Measurements from ENCODE around the gene TES.
"Not testable (repeated sequence)": the region's sequence is repeated elsewhere in the genome, so short reads cannot be mapped to it uniquely, and the experiment has no call there.

TES gene

DNA sequence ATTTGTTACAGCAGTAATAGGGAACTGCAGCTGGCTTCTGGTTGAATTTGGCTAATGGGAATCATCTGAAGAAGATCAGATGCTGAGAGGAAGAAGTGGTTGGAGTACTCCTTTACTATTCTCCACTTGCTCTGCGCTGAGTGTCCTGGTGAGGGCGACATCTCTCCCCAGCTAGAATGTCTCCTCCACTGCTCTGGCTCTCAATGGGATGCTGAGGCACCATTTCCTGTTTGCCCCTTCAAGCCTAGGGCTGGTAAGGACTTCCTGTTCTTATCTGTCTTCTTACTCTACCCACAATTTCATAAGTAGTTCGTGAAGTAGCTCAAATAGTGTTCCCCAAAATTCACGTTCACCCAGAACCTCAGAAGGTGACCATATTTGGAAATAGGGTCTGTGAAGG, 43.2 kb upstream of the TES start:
- Histone ChIP-seq H3K27me3 (ENCODE audit: insufficient read depth, insufficient read length) (no peaks in the 10 kb centered on the region), H3K9ac (ENCODE audit: insufficient read length, low read depth) (no peak overlapping the region), H3K36me3 (ENCODE audit: insufficient read depth, insufficient read length, low read length) (no peaks in the 10 kb centered on the region), H3K4me3 (ENCODE audit: insufficient read length, low read depth) (no peak overlapping the region), H3K4me1 (ENCODE audit: insufficient read depth, insufficient read length) (no peaks in the 10 kb centered on the region), H3K9me3 (ENCODE audit: insufficient read depth, low read length) (no peaks in the 10 kb centered on the region)
- no peak for DNase-seq (ENCODE audit: low read depth, low spot score)
- TF ChIP-seq ZNF274 (IDR thresholded peaks at IDR 0.05; ENCODE audit: low read depth, low read length) = no peak

DNA sequence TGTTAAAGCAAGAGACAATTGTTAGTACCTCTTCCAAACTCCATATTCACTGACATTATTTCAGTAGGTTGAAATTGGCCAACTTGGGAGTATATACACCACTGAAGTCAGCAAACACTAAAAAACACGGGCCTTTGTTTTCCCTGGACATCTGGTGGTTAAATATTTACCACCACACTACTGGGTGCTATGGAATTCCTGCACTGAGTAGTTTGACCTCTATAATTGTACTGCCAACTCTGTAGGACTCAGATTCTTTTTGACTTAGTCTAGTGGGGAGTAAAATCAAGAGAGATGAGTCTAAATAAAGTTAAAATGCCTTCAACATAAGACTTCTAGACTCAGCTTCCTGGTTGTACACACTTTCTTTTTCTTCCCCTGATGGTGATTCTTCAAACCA, 41.3 kb upstream of the TES start:
- no peak for TF ChIP-seq YY1 (IDR thresholded peaks at IDR 0.05; ENCODE audit: insufficient read depth, insufficient read length)
- no peak for TF ChIP-seq SUZ12 (IDR thresholded peaks at IDR 0.05; ENCODE audit: extremely low read depth, insufficient read depth, insufficient read length)
- TF ChIP-seq ZNF274 (IDR thresholded peaks at IDR 0.05; ENCODE audit: low read depth, low read length) = no peak
- Histone ChIP-seq H3K36me3 (ENCODE audit: insufficient read depth, insufficient read length, low read length) (no peaks in the 10 kb centered on the region), H3K4me1 (ENCODE audit: insufficient read depth, insufficient read length) (no peaks in the 10 kb centered on the region), H3K27me3 (ENCODE audit: insufficient read depth, insufficient read length) (no peaks in the 10 kb centered on the region), H3K4me3 (ENCODE audit: insufficient read length, low read depth) (no peak overlapping the region), H3K9ac (ENCODE audit: insufficient read length, low read depth) (no peak overlapping the region), H3K9me3 (ENCODE audit: insufficient read depth, low read length) (no peaks in the 10 kb centered on the region)
- DNase-seq (ENCODE audit: low read depth, low spot score) = no peak

DNA sequence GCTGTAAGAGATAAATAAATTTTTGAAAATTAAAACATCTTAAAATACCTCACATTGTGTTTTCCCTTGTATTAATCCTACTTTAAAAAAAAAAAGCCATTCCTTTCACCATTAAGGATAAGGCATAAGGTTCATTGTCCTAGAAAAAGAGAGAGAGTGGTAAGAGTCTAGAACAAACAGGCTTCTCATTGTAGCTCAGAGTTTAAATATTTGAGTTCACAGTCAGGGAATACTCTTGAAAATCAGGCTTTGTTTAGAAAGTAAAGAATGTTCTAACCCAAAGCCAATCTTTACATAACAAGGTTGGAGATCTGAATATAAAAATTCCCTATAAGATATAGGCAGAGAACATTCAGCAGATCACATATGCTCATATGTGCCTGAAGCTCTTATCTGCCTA, 40.2 kb upstream of the TES start:
- no peaks in the 10 kb centered on the region for H3K27me3 ChIP-seq (ENCODE audit: insufficient read depth, insufficient read length)
- no peaks in the 10 kb centered on the region for H3K4me1 ChIP-seq (ENCODE audit: insufficient read depth, insufficient read length)
- no peak overlapping the region for H3K4me3 ChIP-seq (ENCODE audit: insufficient read length, low read depth)
- TF ChIP-seq SUZ12 (IDR thresholded peaks at IDR 0.05; ENCODE audit: extremely low read depth, insufficient read depth, insufficient read length) (no peak), ZNF274 (IDR thresholded peaks at IDR 0.05; ENCODE audit: low read depth, low read length) (no peak), YY1 (IDR thresholded peaks at IDR 0.05; ENCODE audit: insufficient read depth, insufficient read length) (no peak)
- H3K36me3 ChIP-seq (ENCODE audit: insufficient read depth, insufficient read length, low read length) = no peaks in the 10 kb centered on the region
- no peak overlapping the region for H3K9ac ChIP-seq (ENCODE audit: insufficient read length, low read depth)
- DNase-seq (ENCODE audit: low read depth, low spot score) = no peak
- no peaks in the 10 kb centered on the region for H3K9me3 ChIP-seq (ENCODE audit: insufficient read depth, low read length)

DNA sequence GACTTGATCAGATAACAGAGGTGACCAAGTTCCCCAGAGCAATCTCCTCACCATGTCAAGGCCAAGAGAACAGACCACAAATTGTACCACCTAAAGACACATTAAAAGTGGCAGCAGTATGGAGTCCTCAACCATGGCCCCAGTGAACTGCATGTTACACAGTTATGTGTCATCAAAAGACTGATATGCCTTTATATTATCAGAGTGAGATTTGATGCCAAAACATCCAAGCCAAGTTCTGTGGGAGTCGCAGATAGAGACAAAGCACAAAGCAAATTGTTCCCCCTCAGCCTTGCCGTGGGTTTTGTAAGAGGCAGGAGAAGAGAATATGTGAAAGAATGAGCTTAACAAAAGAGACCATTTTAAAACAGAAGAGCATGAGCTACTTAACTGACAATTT, 39.2 kb upstream of the TES start:
- Histone ChIP-seq H3K36me3 (ENCODE audit: insufficient read depth, insufficient read length, low read length) (no peaks in the 10 kb centered on the region), H3K9me3 (ENCODE audit: insufficient read depth, low read length) (no peaks in the 10 kb centered on the region), H3K4me3 (ENCODE audit: insufficient read length, low read depth) (no peak overlapping the region), H3K4me1 (ENCODE audit: insufficient read depth, insufficient read length) (no peaks in the 10 kb centered on the region), H3K27me3 (ENCODE audit: insufficient read depth, insufficient read length) (no peaks in the 10 kb centered on the region), H3K9ac (ENCODE audit: insufficient read length, low read depth) (no peak overlapping the region)
- no peak for DNase-seq (ENCODE audit: low read depth, low spot score)
- TF ChIP-seq YY1 (IDR thresholded peaks at IDR 0.05; ENCODE audit: insufficient read depth, insufficient read length) (no peak), ZNF274 (IDR thresholded peaks at IDR 0.05; ENCODE audit: low read depth, low read length) (no peak), SUZ12 (IDR thresholded peaks at IDR 0.05; ENCODE audit: extremely low read depth, insufficient read depth, insufficient read length) (no peak)

DNA sequence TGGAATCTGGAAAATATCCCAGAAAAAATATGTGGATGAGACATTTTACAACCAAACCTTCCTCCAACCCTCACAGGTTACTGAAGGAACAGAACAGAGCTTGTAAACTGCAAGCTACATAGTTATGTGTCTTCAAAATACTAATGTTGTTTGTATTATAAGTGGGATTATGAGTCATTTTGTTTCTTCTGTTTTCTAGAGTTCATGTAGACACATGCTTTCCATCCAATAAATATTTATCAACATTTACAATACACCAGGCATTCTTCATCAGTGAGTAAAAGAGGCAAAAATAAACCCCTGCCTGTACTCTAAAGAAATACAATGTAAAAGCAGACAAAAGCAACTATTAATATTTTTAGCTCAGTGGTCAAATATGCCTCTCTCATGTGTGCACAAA, 38.0 kb upstream of the TES start:
- no peak for DNase-seq (ENCODE audit: low read depth, low spot score)
- H3K9ac ChIP-seq (ENCODE audit: insufficient read length, low read depth) = no peak overlapping the region
- no peak overlapping the region for H3K4me3 ChIP-seq (ENCODE audit: insufficient read length, low read depth)
- no peaks in the 10 kb centered on the region for H3K36me3 ChIP-seq (ENCODE audit: insufficient read depth, insufficient read length, low read length)
- H3K9me3 ChIP-seq (ENCODE audit: insufficient read depth, low read length) = no peaks in the 10 kb centered on the region
- H3K27me3 ChIP-seq (ENCODE audit: insufficient read depth, insufficient read length) = no peaks in the 10 kb centered on the region
- no peak for TF ChIP-seq ZNF274 (IDR thresholded peaks at IDR 0.05; ENCODE audit: low read depth, low read length)
- TF ChIP-seq SUZ12 (IDR thresholded peaks at IDR 0.05; ENCODE audit: extremely low read depth, insufficient read depth, insufficient read length) = no peak
- no peak for TF ChIP-seq YY1 (IDR thresholded peaks at IDR 0.05; ENCODE audit: insufficient read depth, insufficient read length)
- H3K4me1 ChIP-seq (ENCODE audit: insufficient read depth, insufficient read length) = no peaks in the 10 kb centered on the region

DNA sequence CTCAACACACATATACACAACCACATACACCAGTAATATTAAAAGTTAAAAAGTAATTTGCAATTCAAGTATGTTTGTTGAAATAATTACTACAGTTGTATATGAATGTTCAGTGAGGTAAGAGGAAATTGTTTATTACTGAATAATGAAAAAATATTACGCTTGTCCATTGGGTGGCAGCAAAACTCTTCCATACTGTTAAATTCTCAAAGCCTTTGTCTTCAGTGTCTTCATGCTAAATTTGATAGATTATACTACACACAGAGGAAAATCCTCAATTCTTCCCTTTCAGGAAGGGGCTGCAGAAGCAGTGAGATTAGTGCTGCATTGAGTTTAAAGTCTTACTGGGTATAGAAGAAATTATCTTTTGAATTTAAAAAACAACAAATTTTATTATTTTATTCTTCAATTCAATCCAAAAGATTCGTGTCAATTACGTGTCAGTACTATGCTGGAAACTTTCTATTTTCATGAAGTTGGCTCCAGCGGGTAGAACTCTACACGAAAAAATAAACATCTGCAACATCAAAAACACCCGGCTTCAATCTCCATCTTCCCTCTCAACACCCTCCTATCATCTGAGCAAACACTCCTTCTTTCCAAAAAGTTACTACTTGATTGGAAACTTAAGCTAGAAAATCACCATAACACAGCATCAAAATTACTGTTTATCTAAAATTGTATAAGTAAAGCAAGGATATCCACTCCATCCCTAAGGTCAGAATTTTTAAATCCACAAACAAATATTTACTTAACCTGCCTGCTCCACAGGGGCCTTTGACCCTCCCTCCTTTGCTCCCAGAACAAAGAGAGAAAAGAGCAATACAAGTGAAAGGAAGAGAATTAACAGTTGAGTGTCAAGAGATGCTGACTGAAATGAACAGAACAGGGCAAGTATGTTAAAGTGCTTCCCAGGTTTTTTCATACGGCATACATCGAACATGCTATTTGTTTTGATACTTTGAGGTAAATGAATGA, 37.0 kb upstream of the TES start:
- no peaks in the 10 kb centered on the region for H3K9me3 ChIP-seq (ENCODE audit: insufficient read depth, low read length)
- no peak overlapping the region for H3K4me3 ChIP-seq (ENCODE audit: insufficient read length, low read depth)
- TF ChIP-seq YY1 (IDR thresholded peaks at IDR 0.05; ENCODE audit: insufficient read depth, insufficient read length) = no peak
- no peak for TF ChIP-seq ZNF274 (IDR thresholded peaks at IDR 0.05; ENCODE audit: low read depth, low read length)
- TF ChIP-seq SUZ12 (IDR thresholded peaks at IDR 0.05; ENCODE audit: extremely low read depth, insufficient read depth, insufficient read length) = no peak
- no peaks in the 10 kb centered on the region for H3K27me3 ChIP-seq (ENCODE audit: insufficient read depth, insufficient read length)
- DNase-seq (ENCODE audit: low read depth, low spot score) = peak; percentile 11
- H3K9ac ChIP-seq (ENCODE audit: insufficient read length, low read depth) = no peak overlapping the region
- no peaks in the 10 kb centered on the region for H3K36me3 ChIP-seq (ENCODE audit: insufficient read depth, insufficient read length, low read length)
- no peaks in the 10 kb centered on the region for H3K4me1 ChIP-seq (ENCODE audit: insufficient read depth, insufficient read length)

DNA sequence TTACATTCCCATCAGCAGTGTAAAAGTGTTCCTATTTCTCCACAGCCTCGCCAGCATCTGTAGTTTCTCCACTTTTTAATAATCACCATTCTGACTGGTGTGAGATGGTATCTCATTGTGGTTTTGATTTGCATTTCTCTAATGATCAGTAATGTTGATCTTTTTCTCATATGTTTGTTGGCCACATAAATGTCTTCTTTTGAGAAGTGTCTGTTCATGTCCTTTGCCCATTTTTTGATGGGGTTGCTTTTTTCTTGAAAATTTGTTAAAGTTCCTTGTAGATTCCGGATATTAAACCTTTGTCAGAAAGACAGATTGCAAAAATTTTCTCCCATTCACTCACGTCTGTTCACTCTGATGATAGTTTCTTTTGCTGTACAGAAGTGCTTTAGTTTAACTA, 35.2 kb upstream of the TES start:
- not testable (repeated sequence) for DNase-seq (ENCODE audit: low read depth, low spot score); H3K9me3 ChIP-seq (ENCODE audit: insufficient read depth, low read length)

More for the DNA sequence above, 35.2 kb upstream of the TES start:
- H3K4me3 ChIP-seq (ENCODE audit: insufficient read length, low read depth); H3K9ac ChIP-seq (ENCODE audit: insufficient read length, low read depth); H3K4me1 ChIP-seq (ENCODE audit: insufficient read depth, insufficient read length); H3K36me3 ChIP-seq (ENCODE audit: insufficient read depth, insufficient read length, low read length); H3K27me3 ChIP-seq (ENCODE audit: insufficient read depth, insufficient read length): not testable (repeated sequence)

All from NT2/D1 (cell line).